Breast epithelium (tissue), 4 donors: ENCODE measurements around the gene MTUS2. TPM values are rescaled to one million over a fixed set of nuclear protein-coding genes. Genes with fewer than 3 reads are reported as not detected.
A peak's percentile ranks its signal among the peaks of the same experiment; 100 is the strongest.

ENCODE experiments used
- DNase-seq, 2 donors: peaks; one replicate each; pipeline ENCODE4 v3.0.0-alpha.2; 2019; ENCODE audit warnings: low spot score in 2 of 2
- H3K27ac ChIP-seq, 2 donors: fragments of 200-600 bp; sonication (generic) in 1 of 2; one replicate each; pipeline ENCODE4 v1.5.1; 2016 to 2019; ENCODE audit warnings: mild to moderate bottlenecking in 1 of 2
- H3K27me3 ChIP-seq, 2 donors: fragments of 200-600 bp; sonication (generic) in 1 of 2; one replicate each; pipeline versions ENCODE4 v1.5.1 to v1.6.0; 2017 to 2019; ENCODE audit warnings: control low read depth in 1 of 2, mild to moderate bottlenecking in 1 of 2
- H3K36me3 ChIP-seq: fragments of 200-600 bp; one replicate; pipeline ENCODE4 v1.5.1; 2019
- H3K4me1 ChIP-seq, 2 donors: fragments of 200-600 bp; sonication (generic); one replicate each; pipeline ENCODE4 v1.5.1; 2016 to 2019; ENCODE audit warnings: control low read depth in 1 of 2
- H3K4me3 ChIP-seq, 3 donors: fragments of 200-600 bp; sonication (generic); 1 replicate in 2 of 3; 2 replicates in 1 of 3; pipeline ENCODE4 v1.5.1; 2016 to 2019; ENCODE audit warnings: mild to moderate bottlenecking in 3 of 3, moderate library complexity in 2 of 3
- H3K9me3 ChIP-seq, 2 donors: fragments of 200-600 bp; sonication (generic) in 1 of 2; one replicate each; pipeline ENCODE4 v1.5.1; 2016 to 2019; ENCODE audit warnings: control low read depth in 1 of 2
- CTCF ChIP-seq, 3 donors: fragments of 450-650 bp; IDR thresholded peaks; one replicate each; pipeline ENCODE4 v1.5.1; 2016 to 2017; ENCODE audit warnings: antibody characterized with exemption in 3 of 3, mild to moderate bottlenecking in 3 of 3, moderate library complexity in 3 of 3
- POLR2A ChIP-seq: fragments of 450-650 bp; IDR thresholded peaks from one replicate; pipeline ENCODE4 v1.6.1; 2016; ENCODE audit warnings: antibody characterized with exemption, mild to moderate bottlenecking, moderate library complexity
- POLR2AphosphoS5 ChIP-seq, 3 donors: sonication (generic); formaldehyde crosslinking; IDR thresholded peaks; one replicate each; pipeline ENCODE4 v1.6.1; 2017; ENCODE audit warnings: antibody characterized with exemption in 3 of 3
- intact Hi-C: fragments of 100-400 bp; cut with DNase I; formaldehyde crosslinking; loops from one replicate; pipeline ENCODE4 v1.15.1; 2023; ENCODE audit warnings: low total_unique reads
- total RNA-seq, 3 donors: library from RNA; depleted of rRNA; stranded (reverse); fragments of >200 nt; gene quantifications; one replicate each; pipeline ENCODE4 v1.1.0, GENCODE V29; 2016

Gene MTUS2
- total RNA-seq, 3 donors from 2014 or later: under 0.01 to 1.0 TPM; not detected in 1

- no peak for DNase-seq
- intact Hi-C loops: no loop called here
- Histone ChIP-seq H3K9me3 (no peaks in the 10 kb centered on the region), H3K4me3 (no peak overlapping the region), H3K4me1 (no peaks in the 10 kb centered on the region), H3K36me3 (no peaks in the 10 kb centered on the region), H3K27ac (no peak overlapping the region), H3K27me3 (no peaks in the 10 kb centered on the region)
- TF ChIP-seq POLR2AphosphoS5 (IDR thresholded peaks at IDR 0.05) (no peak), CTCF (IDR thresholded peaks at IDR 0.05) (no peak), POLR2A (no peak)
Measured at GRCh38 chr13:29421118-29421517, 601.0 kb downstream of the MTUS2 start.

GRCh38 chr13:29422015-29422414 is 601.9 kb downstream of the MTUS2 start:
- Histone ChIP-seq H3K27me3 (no peaks in the 10 kb centered on the region), H3K36me3 (no peaks in the 10 kb centered on the region), H3K4me3 (no peak overlapping the region), H3K4me1 (no peaks in the 10 kb centered on the region), H3K27ac (no peak overlapping the region), H3K9me3 (no peaks in the 10 kb centered on the region)
- TF ChIP-seq POLR2AphosphoS5 (IDR thresholded peaks at IDR 0.05) (no peak), POLR2A (no peak), CTCF (IDR thresholded peaks at IDR 0.05) (no peak)
- intact Hi-C loops: no loop called here
- no peak for DNase-seq

GRCh38 chr13:29423050-29423449 is 602.9 kb downstream of the MTUS2 start:
- Histone ChIP-seq H3K4me3 (no peak overlapping the region), H3K27ac (no peak overlapping the region), H3K27me3 (peaks cover 0 to 3% of the 10 kb centered on the region in 2 donors), H3K36me3 (no peaks in the 10 kb centered on the region), H3K4me1 (no peaks in the 10 kb centered on the region), H3K9me3 (no peaks in the 10 kb centered on the region)
- DNase-seq: no peak
- intact Hi-C loops: no loop called here
- no peak for TF ChIP-seq POLR2AphosphoS5 (IDR thresholded peaks at IDR 0.05)
- TF ChIP-seq POLR2A: no peak
- TF ChIP-seq CTCF (IDR thresholded peaks at IDR 0.05): no peak

GRCh38 chr13:29427937-29428309 is 607.8 kb downstream of the MTUS2 start:
- H3K36me3 ChIP-seq: no peaks in the 10 kb centered on the region
- no peaks in the 10 kb centered on the region for H3K9me3 ChIP-seq
- H3K27ac ChIP-seq: no peak overlapping the region

More at GRCh38 chr13:29427937-29428309, 607.8 kb downstream of the MTUS2 start:
- Histone ChIP-seq H3K27me3 (peaks cover 0 to 3% of the 10 kb centered on the region in 2 donors), H3K4me1 (no peaks in the 10 kb centered on the region), H3K4me3 (peak overlapping the region; percentile 11 to 51 (median 37))
- intact Hi-C loops: no loop called here
- no peak for DNase-seq
- TF ChIP-seq CTCF (IDR thresholded peaks at IDR 0.05): no peak
- no peak for TF ChIP-seq POLR2A
- TF ChIP-seq POLR2AphosphoS5 (IDR thresholded peaks at IDR 0.05): no peak
